HFFc6 (cell line): ENCODE data around the gene ERVMER34-1. TPM values are rescaled to one million over a fixed set of nuclear protein-coding genes. Genes with fewer than 3 reads are reported as not detected.

Experiments used
- DNase-seq: peaks from one replicate; pipeline ENCODE4 v3.0.0-alpha.2; 2018
- H3K27ac Mint-ChIP-seq: 2 replicates; pipeline ENCODE4 v1.8.0; 2020; ENCODE audit warnings: mild to moderate bottlenecking, mixed read lengths
- H3K27me3 Mint-ChIP-seq: 2 replicates; pipeline ENCODE4 v1.8.0; 2021; ENCODE audit warnings: mild to moderate bottlenecking, moderate library complexity, mixed read lengths; ENCODE audit not compliant: insufficient read depth
- H3K36me3 Mint-ChIP-seq: 2 replicates; pipeline ENCODE4 v1.8.0; 2021; ENCODE audit warnings: low read depth, mixed read lengths
- H3K4me1 Mint-ChIP-seq: 2 replicates; pipeline ENCODE4 v1.8.0; 2020; ENCODE audit warnings: low read depth, mixed read lengths
- H3K4me3 Mint-ChIP-seq: 2 replicates; pipeline ENCODE4 v1.8.0; 2020; ENCODE audit warnings: mild to moderate bottlenecking, moderate library complexity, mixed read lengths
- H3K9me3 Mint-ChIP-seq: 2 replicates; pipeline ENCODE4 v1.8.0; 2020; ENCODE audit warnings: mild to moderate bottlenecking, mixed read lengths
- microRNA-seq: library from miRNA; unstranded; fragments of <30 nt; microRNA quantifications from one replicate; pipeline ENCODE4, GENCODE V29; 2019
- total RNA-seq, 6 experiments: library from RNA; stranded (reverse); fragmentation: NEBNext Ultra II Directional; extraction: Animal tissue kit (Norgen Biotek cat#: 25700); gene quantifications; 2 replicates in 1 of 6; 3 replicates in 5 of 6; pipeline ENCODE4 v1.2.3, GENCODE V29; 2021
- TF ChIP-seq, protein P1 (sequence below): fragments of 200-600 bp; sonication (generic); IDR thresholded peaks from 2 replicates; pipeline ENCODE4 v1.5.0; 2021; ENCODE audit warnings: antibody characterized with exemption, mild to moderate bottlenecking

Gene ERVMER34-1
- total RNA-seq, 6 experiments from 2014 or later = not detected

DNA sequence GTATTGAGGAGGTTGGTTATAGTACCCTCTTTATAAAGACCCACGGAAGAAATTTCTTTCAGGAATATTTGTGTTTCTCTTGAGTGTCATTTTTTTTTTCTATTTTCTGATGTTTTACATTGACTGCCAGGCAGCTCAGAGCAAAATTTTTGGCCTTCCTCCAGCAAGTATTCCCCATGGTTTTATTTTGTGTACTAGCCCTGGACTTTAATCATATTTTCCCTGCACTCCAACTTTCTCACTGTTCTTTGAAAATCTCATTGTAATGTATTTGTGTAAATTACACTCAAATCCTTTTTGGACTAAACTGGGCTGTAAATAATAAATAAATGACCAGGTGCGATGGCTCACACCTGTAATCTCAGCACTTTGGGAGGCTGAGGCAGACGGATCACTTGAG, 46.6 kb downstream of the ERVMER34-1 start:
- H3K27ac Mint-ChIP-seq = no peak overlapping the region
- H3K36me3 Mint-ChIP-seq = no peaks in the 10 kb centered on the region

DNA sequence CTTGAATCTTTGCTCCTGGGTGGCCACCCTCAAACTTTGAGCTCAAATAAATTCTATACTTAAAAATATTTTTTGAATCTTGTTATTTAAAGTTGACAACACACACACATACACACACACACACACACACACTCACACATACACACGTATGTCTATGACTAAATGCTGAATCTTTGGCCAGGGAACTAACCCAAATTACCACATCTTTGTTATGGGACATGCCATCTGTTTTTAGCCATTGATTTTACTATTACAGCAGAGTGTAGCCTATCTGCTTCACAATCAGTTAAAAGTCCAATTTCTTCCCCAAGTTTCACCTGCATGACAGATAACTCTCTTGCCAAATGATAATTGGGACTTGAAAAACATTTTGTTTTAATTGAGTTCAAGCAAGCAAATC, 47.1 kb downstream of the ERVMER34-1 start:
- H3K9me3 Mint-ChIP-seq = no peaks in the 10 kb centered on the region
- TF ChIP-seq, protein P1, sequence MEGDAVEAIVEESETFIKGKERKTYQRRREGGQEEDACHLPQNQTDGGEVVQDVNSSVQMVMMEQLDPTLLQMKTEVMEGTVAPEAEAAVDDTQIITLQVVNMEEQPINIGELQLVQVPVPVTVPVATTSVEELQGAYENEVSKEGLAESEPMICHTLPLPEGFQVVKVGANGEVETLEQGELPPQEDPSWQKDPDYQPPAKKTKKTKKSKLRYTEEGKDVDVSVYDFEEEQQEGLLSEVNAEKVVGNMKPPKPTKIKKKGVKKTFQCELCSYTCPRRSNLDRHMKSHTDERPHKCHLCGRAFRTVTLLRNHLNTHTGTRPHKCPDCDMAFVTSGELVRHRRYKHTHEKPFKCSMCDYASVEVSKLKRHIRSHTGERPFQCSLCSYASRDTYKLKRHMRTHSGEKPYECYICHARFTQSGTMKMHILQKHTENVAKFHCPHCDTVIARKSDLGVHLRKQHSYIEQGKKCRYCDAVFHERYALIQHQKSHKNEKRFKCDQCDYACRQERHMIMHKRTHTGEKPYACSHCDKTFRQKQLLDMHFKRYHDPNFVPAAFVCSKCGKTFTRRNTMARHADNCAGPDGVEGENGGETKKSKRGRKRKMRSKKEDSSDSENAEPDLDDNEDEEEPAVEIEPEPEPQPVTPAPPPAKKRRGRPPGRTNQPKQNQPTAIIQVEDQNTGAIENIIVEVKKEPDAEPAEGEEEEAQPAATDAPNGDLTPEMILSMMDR = no peak

More for the DNA sequence above, 46.6 kb downstream of the ERVMER34-1 start:
- H3K27me3 Mint-ChIP-seq = peaks cover under 1% of the 10 kb centered on the region; the same call in 1 of the 2 replicates
- no peaks in the 10 kb centered on the region for H3K4me1 Mint-ChIP-seq
- TF ChIP-seq, protein P1 = no peak
- no peaks in the 10 kb centered on the region for H3K9me3 Mint-ChIP-seq
- no peak for DNase-seq
- no peak overlapping the region for H3K4me3 Mint-ChIP-seq

DNA sequence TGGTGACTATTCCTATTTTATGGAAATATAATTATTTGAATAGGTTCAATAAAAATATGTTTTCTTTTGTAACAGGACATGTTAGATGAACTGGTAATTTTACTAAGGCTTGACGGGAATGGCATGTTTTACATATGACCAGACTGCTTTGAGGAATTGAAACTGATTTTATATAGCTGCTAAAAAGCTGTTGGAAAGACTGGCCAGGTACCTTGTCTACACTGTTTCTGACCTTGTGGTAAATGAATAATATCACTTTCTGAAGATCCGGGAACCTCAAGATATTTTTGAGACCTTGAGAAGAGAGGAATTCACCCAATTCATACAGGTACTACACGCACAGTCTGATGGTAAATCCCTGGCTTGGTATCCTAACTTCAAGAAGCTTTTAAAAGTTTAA, 50.0 kb downstream of the ERVMER34-1 start:
- peaks cover 2% of the 10 kb centered on the region; the same call in 1 of the 2 replicates for H3K27me3 Mint-ChIP-seq
- H3K36me3 Mint-ChIP-seq = no peaks in the 10 kb centered on the region
- no peak overlapping the region for H3K4me3 Mint-ChIP-seq
- DNase-seq = no peak
- H3K27ac Mint-ChIP-seq = no peak overlapping the region
- H3K4me1 Mint-ChIP-seq = peaks cover 6% of the 10 kb centered on the region
- TF ChIP-seq, protein P1 = no peak
- no peaks in the 10 kb centered on the region for H3K9me3 Mint-ChIP-seq

More for the DNA sequence above, 47.1 kb downstream of the ERVMER34-1 start:
- Mint-ChIP-seq H3K36me3 (no peaks in the 10 kb centered on the region), H3K4me1 (no peaks in the 10 kb centered on the region), H3K27me3 (no peaks in the 10 kb centered on the region; the same call in 1 of the 2 replicates), H3K27ac (no peak overlapping the region), H3K4me3 (no peak overlapping the region)
- no peak for DNase-seq

DNA sequence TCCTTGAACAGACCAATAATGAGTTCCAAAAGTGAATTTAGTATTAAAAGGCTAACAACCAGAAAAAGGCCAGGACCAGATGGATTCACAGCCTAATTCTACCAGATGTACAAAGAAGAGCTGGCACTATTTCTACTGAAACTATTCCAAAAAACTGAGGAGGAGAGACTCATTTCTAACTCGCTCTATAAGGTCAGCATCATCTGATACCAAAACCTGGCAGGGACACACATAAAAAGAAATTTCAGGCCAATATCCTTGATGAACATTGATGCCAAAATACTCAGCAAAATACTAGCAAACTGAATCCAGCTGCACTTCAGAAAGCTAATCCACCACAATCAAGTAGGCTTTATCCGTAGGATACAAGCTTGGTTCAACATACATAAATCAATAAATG, 56.3 kb downstream of the ERVMER34-1 start:
- DNase-seq = no peak
- TF ChIP-seq, protein P1 = no peak
- H3K36me3 Mint-ChIP-seq = peaks cover 11% of the 10 kb centered on the region
- no peak overlapping the region for H3K27ac Mint-ChIP-seq
- H3K4me3 Mint-ChIP-seq = no peak overlapping the region
- peaks cover 7% of the 10 kb centered on the region for H3K4me1 Mint-ChIP-seq
- peaks cover 20% of the 10 kb centered on the region for H3K27me3 Mint-ChIP-seq
- H3K9me3 Mint-ChIP-seq = peaks cover 24% of the 10 kb centered on the region

DNA sequence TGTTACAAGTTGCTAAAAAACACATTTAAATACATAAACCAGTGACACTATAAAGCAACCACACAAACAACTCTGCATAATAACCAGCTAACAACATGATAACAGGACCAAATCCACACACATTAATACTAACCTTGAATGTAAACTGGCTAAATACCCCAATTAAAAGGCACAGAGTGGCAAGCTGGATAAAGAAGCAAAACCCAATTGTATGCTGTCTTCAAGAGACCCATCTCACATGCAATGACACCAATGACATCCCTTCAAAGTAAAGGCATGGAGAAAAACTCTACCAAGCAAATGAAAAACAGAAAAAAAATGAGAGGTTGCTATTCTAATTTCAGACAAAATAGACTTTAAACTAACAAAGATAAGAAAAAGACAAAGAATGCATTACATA, 57.7 kb downstream of the ERVMER34-1 start:
- Mint-ChIP-seq H3K4me3 (no peak overlapping the region), H3K27ac (no peak overlapping the region), H3K9me3 (peaks cover 24% of the 10 kb centered on the region), H3K4me1 (peaks cover 7% of the 10 kb centered on the region), H3K27me3 (peaks cover 20% of the 10 kb centered on the region), H3K36me3 (peaks cover 11% of the 10 kb centered on the region)
- DNase-seq = no peak
- TF ChIP-seq, protein P1 = no peak

Small RNA genes within 50 kb of the gene (microRNA-seq; reads per million reads assigned to microRNA genes)
- gene MIR4449 = 18.5 reads per million, percentile 25 among the genes with 10 or more reads in this experiment

Other genes with a start within 250 kb of the ERVMER34-1 start
- 10 to 100 TPM; 23.9 to 30.9 (median 26.3) TPM for gene USP46, start 92.1 kb downstream of the ERVMER34-1 start, total RNA-seq
- gene RASL11B, start 110.9 kb upstream of the ERVMER34-1 start, total RNA-seq = under 1 TPM in 5 of 6 experiments, not detected in 1; 0.12 to 0.16 (median 0.14) TPM